Lung (tissue), 12 donors: Measurements from ENCODE around the gene MINDY4. TPM values are rescaled to one million over a fixed set of nuclear protein-coding genes. Genes with fewer than 3 reads are reported as not detected.

Source experiments
- ATAC-seq: fragments of 200-7000 bp; cut with Tn5 transposase; one replicate; pipeline ENCODE4 v1.9.1; 2020; ENCODE audit warnings: moderate number of reproducible peaks; ENCODE audit not compliant: insufficient read depth, low FRiP score
- DNase-seq, 3 donors: peaks; one replicate each; pipeline ENCODE4 v3.0.0-alpha.2; 2013 to 2017
- H3K27ac ChIP-seq, 2 donors: one replicate each; pipeline ENCODE4 v1.5.1; 2013; ENCODE audit warnings: mild to moderate bottlenecking in 2 of 2, moderate library complexity in 2 of 2, control low read depth in 1 of 2, inconsistent platforms in 1 of 2, low read depth in 1 of 2, low read length in 1 of 2
- H3K27me3 ChIP-seq, 3 donors: one replicate each; pipeline ENCODE4 v1.5.1; 2013; ENCODE audit warnings: low read length in 2 of 3; ENCODE audit not compliant: control insufficient read depth in 3 of 3, insufficient read depth in 3 of 3
- H3K36me3 ChIP-seq, 4 donors: one replicate each; pipeline ENCODE4 v1.5.1; 2013; ENCODE audit warnings: low read length in 4 of 4, mild to moderate bottlenecking in 1 of 4, moderate library complexity in 1 of 4; ENCODE audit not compliant: control insufficient read depth in 4 of 4, insufficient read depth in 4 of 4
- H3K4me1 ChIP-seq, 5 donors: one replicate each; pipeline ENCODE4 v1.5.1; 2013; ENCODE audit warnings: low read length in 5 of 5, mild to moderate bottlenecking in 2 of 5, moderate library complexity in 1 of 5; ENCODE audit not compliant: control insufficient read depth in 5 of 5, insufficient read depth in 5 of 5
- H3K4me3 ChIP-seq: one replicate; pipeline ENCODE4 v1.5.1; 2013; ENCODE audit warnings: mild to moderate bottlenecking, control low read depth, moderate library complexity
- H3K9ac ChIP-seq, 2 donors: one replicate each; pipeline ENCODE4 v1.5.1; 2013; ENCODE audit warnings: low read length in 2 of 2, control low read depth in 1 of 2; ENCODE audit not compliant: insufficient read depth in 1 of 2
- H3K9me3 ChIP-seq, 4 donors: one replicate each; pipeline ENCODE4 v1.5.1; 2013; ENCODE audit warnings: low read length in 3 of 4, mild to moderate bottlenecking in 1 of 4, moderate library complexity in 1 of 4; ENCODE audit not compliant: control insufficient read depth in 4 of 4, insufficient read depth in 3 of 4
- WGBS, 2 donors: extraction: QIAGEN DNeasy Blood & Tissue Kit; methylation state at CpG; one replicate each; pipeline ENCODE4 v1.1.7; 2013; 5-methylcytosine and 5-hydroxymethylcytosine counted together
- polyA plus RNA-seq, 2 donors: library from polyadenylated mRNA; stranded (reverse); fragments of 200-250 nt; gene quantifications; one replicate each; pipeline ENCODE4 v1.2.1, GENCODE V29; 2013
- total RNA-seq, 2 donors: library from RNA; depleted of rRNA in 1 of 2; stranded (reverse); fragments of >200 nt in 1 of 2; gene quantifications; one replicate each; pipeline ENCODE4 v1.2.1, GENCODE V29; 2014 to 2021
- TF ChIP-seq, protein P1 (sequence below): IDR thresholded peaks from 2 replicates; pipeline ENCODE4 v1.5.1; 2012; ENCODE audit warnings: mild to moderate bottlenecking; ENCODE audit errors: control extremely low read depth, extremely low read depth
- donor health status: control.
- donor health status: control.
- donor health status: Bipolar disorder and iron deficiency.
- donor health status: healthy.
- donor health status: DM: yes; HTN: yes; CAD: no.

MINDY4 gene
- total and polyA plus RNA-seq, 4 donors, result 5.0 to 24.1 (median 10.7) TPM

DNA sequence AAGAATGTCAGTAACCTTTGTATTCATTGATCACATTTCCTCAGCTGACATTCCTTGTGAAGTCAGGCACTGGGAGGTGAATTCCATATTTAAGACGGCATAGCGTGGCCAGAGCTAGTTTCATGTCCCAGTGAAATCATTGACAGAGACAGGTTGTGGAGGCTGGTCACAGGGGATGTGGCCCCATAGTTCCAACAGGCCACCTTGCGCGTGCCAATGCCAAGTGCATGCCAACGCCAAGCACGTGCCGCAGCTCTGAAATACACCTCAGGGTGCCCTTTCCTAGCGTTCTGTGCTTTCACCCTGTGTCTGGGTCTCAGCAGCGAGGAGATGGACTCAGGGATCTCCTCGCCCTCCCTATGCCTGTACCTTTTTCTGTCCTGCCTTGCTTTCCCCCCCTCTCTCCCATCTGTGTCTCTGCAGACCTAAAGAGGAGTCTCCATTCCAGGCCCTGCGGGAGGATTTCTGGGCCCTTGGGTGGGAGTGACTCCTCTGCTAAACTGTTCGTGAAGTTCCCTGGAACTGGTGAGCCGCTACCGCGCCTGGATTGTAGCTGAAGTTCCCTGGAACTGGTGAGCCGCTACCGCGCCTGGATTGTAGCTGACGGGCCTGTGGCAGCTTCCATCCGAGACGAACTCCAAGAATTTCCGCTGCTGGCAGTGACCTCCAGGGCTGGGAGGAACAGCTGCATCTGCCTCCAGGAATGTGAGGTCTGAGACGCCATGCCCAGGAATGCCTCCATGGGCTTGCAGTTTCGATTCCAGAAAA is 160.1 kb downstream of the MINDY4 start:
- Histone ChIP-seq H3K27me3 (no peaks in the 10 kb centered on the region), H3K4me3 (no peak overlapping the region), H3K9me3 (peaks cover 0 to 6% (median 2%) of the 10 kb centered on the region in 4 donors), H3K9ac (no peak overlapping the region), H3K36me3 (peaks cover 0 to 2% (median 0%) of the 10 kb centered on the region in 4 donors), H3K4me1 (peaks cover 0 to 10% (median 0%) of the 10 kb centered on the region in 5 donors), H3K27ac (peak overlapping the region in 1 of 2 donors; percentile 40)
- ATAC-seq (no peak), DNase-seq (peak in 1 of 3 donors; percentile 47)
- WGBS, 2 donors, result 81 to 91% methylated on average over 24 of the region's 24 CpGs
- TF ChIP-seq, protein P1, sequence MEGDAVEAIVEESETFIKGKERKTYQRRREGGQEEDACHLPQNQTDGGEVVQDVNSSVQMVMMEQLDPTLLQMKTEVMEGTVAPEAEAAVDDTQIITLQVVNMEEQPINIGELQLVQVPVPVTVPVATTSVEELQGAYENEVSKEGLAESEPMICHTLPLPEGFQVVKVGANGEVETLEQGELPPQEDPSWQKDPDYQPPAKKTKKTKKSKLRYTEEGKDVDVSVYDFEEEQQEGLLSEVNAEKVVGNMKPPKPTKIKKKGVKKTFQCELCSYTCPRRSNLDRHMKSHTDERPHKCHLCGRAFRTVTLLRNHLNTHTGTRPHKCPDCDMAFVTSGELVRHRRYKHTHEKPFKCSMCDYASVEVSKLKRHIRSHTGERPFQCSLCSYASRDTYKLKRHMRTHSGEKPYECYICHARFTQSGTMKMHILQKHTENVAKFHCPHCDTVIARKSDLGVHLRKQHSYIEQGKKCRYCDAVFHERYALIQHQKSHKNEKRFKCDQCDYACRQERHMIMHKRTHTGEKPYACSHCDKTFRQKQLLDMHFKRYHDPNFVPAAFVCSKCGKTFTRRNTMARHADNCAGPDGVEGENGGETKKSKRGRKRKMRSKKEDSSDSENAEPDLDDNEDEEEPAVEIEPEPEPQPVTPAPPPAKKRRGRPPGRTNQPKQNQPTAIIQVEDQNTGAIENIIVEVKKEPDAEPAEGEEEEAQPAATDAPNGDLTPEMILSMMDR, result no peak

DNA sequence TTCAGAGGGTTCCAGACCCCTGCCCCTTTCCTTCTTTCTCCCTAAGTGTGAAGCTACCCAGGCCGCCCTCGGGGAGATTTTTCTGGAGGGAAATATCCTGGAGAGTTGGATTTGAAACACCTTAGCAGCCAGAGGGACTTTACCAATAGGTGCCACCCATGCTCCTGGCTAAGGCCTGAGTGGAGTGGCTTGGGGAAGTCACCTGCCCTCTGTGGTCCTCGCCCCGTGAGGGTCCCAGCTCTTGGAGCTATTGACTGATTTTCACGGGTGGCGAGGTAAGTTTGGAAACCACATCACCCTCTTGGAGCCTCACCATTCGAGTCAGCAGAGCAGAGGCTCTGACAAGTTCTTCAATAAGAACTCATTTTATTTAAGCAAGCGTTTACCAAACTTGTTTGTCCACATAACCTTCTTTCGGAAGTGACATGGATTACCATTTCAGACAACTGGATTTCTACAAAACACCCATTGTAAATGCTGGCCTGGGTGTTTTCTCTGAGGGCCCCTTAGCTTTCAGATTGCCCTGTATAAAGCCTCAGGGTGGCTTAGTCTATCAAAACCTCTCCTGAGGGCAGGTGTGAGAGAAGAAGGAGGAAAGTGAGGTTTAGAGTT is 160.8 kb downstream of the MINDY4 start:
- peaks cover 0 to 10% (median 4%) of the 10 kb centered on the region in 5 donors for H3K4me1 ChIP-seq
- H3K36me3 ChIP-seq, result peaks cover 0 to 2% (median 0%) of the 10 kb centered on the region in 4 donors
- WGBS, 2 donors, result 85 to 90% methylated on average over 9 of the region's 9 CpGs
- H3K4me3 ChIP-seq, result no peak overlapping the region
- H3K9ac ChIP-seq, result peak overlapping the region in 1 of 2 donors; percentile 5
- ATAC-seq (no peak), DNase-seq (no peak)
- H3K27me3 ChIP-seq, result no peaks in the 10 kb centered on the region
- TF ChIP-seq, protein P1, result no peak
- peaks cover 0 to 3% (median 1%) of the 10 kb centered on the region in 4 donors for H3K9me3 ChIP-seq
- peak overlapping the region in 1 of 2 donors; percentile 40 for H3K27ac ChIP-seq

DNA sequence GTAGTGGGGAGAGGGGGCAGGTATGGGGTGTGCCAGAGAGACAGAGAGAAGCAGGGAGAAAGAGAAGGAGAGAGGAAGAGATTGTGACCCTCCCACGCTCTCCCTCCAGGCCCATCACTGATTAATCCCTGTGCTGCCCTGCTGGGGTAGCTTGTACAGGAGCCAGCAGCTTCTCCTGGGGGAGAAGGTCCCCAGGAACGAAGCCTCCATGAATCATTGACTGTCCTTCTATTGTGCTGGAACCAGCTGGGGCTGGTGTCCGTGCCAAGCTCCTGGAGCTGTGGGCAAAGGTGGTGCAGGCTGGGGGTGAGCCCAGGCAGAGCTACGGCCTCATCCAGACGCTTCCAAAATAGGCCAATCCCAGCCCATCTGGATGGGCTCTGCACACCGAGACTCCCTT is 161.3 kb downstream of the MINDY4 start:
- Histone ChIP-seq H3K27ac (no peak overlapping the region), H3K4me1 (peaks cover 0 to 10% (median 5%) of the 10 kb centered on the region in 5 donors), H3K9ac (no peak overlapping the region), H3K4me3 (no peak overlapping the region), H3K36me3 (peaks cover 0 to 1% (median 0%) of the 10 kb centered on the region in 4 donors), H3K27me3 (no peaks in the 10 kb centered on the region), H3K9me3 (no peaks in the 10 kb centered on the region)
- WGBS, 2 donors, result 87 to 91% methylated on average over 6 of the region's 6 CpGs
- ATAC-seq (no peak), DNase-seq (no peak)
- TF ChIP-seq, protein P1, result no peak
